H9 (cell line): ENCODE data around the gene CNTF. TPM values are rescaled to one million over a fixed set of nuclear protein-coding genes. Genes with fewer than 3 reads are reported as not detected.

ENCODE experiments used
- DNase-seq: peaks from one replicate; pipeline ENCODE4 v3.0.0-alpha.2; 2017
- H2AFZ ChIP-seq: one replicate; pipeline ENCODE4 v1.6.1; 2013; ENCODE audit warnings: mild to moderate bottlenecking, low read length, control low read depth, moderate library complexity
- H2AK5ac ChIP-seq: 2 replicates; pipeline ENCODE4 v1.6.1; 2013; ENCODE audit warnings: low read length, control low read depth, mixed read lengths; ENCODE audit not compliant: insufficient read length
- H2BK120ac ChIP-seq: one replicate; pipeline ENCODE4 v1.6.1; 2013; ENCODE audit warnings: low read depth, mild to moderate bottlenecking, low read length, control low read depth, inconsistent platforms; ENCODE audit not compliant: poor library complexity, severe bottlenecking
- H2BK12ac ChIP-seq: 2 replicates; pipeline ENCODE4 v1.6.1; 2013; ENCODE audit warnings: low read length, control low read depth, mixed read lengths, low read depth; ENCODE audit not compliant: insufficient read length
- H2BK15ac ChIP-seq: 2 replicates; pipeline ENCODE4 v1.6.1; 2013; ENCODE audit warnings: low read depth, low read length, control low read depth
- H2BK20ac ChIP-seq: one replicate; pipeline ENCODE4 v1.6.1; 2013; ENCODE audit warnings: low read depth, mild to moderate bottlenecking, low read length, control low read depth, inconsistent platforms; ENCODE audit not compliant: poor library complexity, severe bottlenecking
- H2BK5ac ChIP-seq: 2 replicates; pipeline ENCODE4 v1.6.1; 2013; ENCODE audit warnings: low read length, control low read depth, mixed read lengths; ENCODE audit not compliant: insufficient read length
- H3K14ac ChIP-seq: 2 replicates; pipeline ENCODE4 v1.6.1; 2013; ENCODE audit warnings: low read length, control low read depth; ENCODE audit not compliant: insufficient read depth
- H3K18ac ChIP-seq: 2 replicates; pipeline ENCODE4 v1.6.1; 2013; ENCODE audit warnings: low read depth, mild to moderate bottlenecking, mixed read lengths, low read length, control low read depth; ENCODE audit not compliant: insufficient read length
- H3K23ac ChIP-seq: 2 replicates; pipeline ENCODE4 v1.6.1; 2013; ENCODE audit warnings: low read length, control low read depth, mixed read lengths, low read depth; ENCODE audit not compliant: insufficient read length
- H3K23me2 ChIP-seq: 2 replicates; pipeline ENCODE4 v1.6.1; 2013; ENCODE audit warnings: low read depth, mild to moderate bottlenecking, mixed read lengths, low read length, control low read depth; ENCODE audit not compliant: insufficient read length, poor library complexity, severe bottlenecking
- H3K27ac ChIP-seq: 2 replicates; pipeline ENCODE4 v1.5.1; 2013; ENCODE audit warnings: low read length, control low read depth, mixed read lengths, low read depth; ENCODE audit not compliant: insufficient read length
- H3K27me3 ChIP-seq: 2 replicates; pipeline ENCODE4 v1.6.1; 2013; ENCODE audit warnings: low read length, control low read depth, inconsistent platforms; ENCODE audit not compliant: insufficient read depth
- H3K4ac ChIP-seq: 2 replicates; pipeline ENCODE4 v1.6.1; 2013; ENCODE audit warnings: low read depth, mild to moderate bottlenecking, control low read depth, inconsistent platforms, low read length, moderate library complexity
- H3K4me1 ChIP-seq: 2 replicates; pipeline ENCODE4 v1.6.1; 2013; ENCODE audit warnings: low read length, control low read depth, inconsistent platforms; ENCODE audit not compliant: insufficient read depth
- H3K4me2 ChIP-seq: 2 replicates; pipeline ENCODE4 v1.6.1; 2013; ENCODE audit warnings: low read length, control low read depth, mixed read lengths; ENCODE audit not compliant: insufficient read length, insufficient read depth
- H3K56ac ChIP-seq: 2 replicates; pipeline ENCODE4 v1.6.1; 2013; ENCODE audit warnings: low read depth, mild to moderate bottlenecking, mixed read lengths, low read length, control low read depth; ENCODE audit not compliant: insufficient read length
- H3K79me1 ChIP-seq: 2 replicates; pipeline ENCODE4 v1.6.1; 2013; ENCODE audit warnings: low read depth, mild to moderate bottlenecking, moderate library complexity, low read length, control low read depth, inconsistent platforms; ENCODE audit not compliant: insufficient read depth, poor library complexity, severe bottlenecking
- H3K79me2 ChIP-seq: 2 replicates; pipeline ENCODE4 v1.6.1; 2013; ENCODE audit warnings: low read length, control low read depth, inconsistent platforms; ENCODE audit not compliant: insufficient read depth
- H3K9ac ChIP-seq: 2 replicates; pipeline ENCODE4 v1.6.1; 2013; ENCODE audit warnings: low read length, control low read depth, mixed read lengths; ENCODE audit not compliant: insufficient read length; ENCODE audit errors: extremely low read depth
- H3K9me3 ChIP-seq: one replicate; pipeline ENCODE4 v1.6.1; 2013; ENCODE audit warnings: low read depth, low read length, inconsistent platforms; ENCODE audit not compliant: control insufficient read depth
- H3T11ph ChIP-seq: one replicate; pipeline ENCODE4 v1.6.1; 2013; ENCODE audit warnings: mild to moderate bottlenecking, low read length, control low read depth, inconsistent platforms
- H4K20me1 ChIP-seq: one replicate; pipeline ENCODE4 v1.6.1; 2013; ENCODE audit not compliant: control insufficient read depth, insufficient read length, insufficient read depth
- H4K5ac ChIP-seq: 2 replicates; pipeline ENCODE4 v1.6.1; 2013; ENCODE audit warnings: low read depth, mild to moderate bottlenecking, mixed read lengths, low read length, control low read depth; ENCODE audit not compliant: insufficient read length
- H4K8ac ChIP-seq: replicated peaks from 2 replicates; pipeline ENCODE4 v1.6.1; 2013; ENCODE audit warnings: low read length, control low read depth, mixed read lengths, low read depth; ENCODE audit not compliant: insufficient read length
- H4K91ac ChIP-seq: 2 replicates; pipeline ENCODE4 v1.6.1; 2013; ENCODE audit warnings: low read depth, mild to moderate bottlenecking, moderate library complexity, mixed read lengths, low read length, control low read depth; ENCODE audit not compliant: insufficient read length
- H3K27ac Mint-ChIP-seq, 3 experiments: 2 replicates in 2 of 3; 3 replicates in 1 of 3; pipeline ENCODE4 v1.8.0; 2020 to 2021; ENCODE audit warnings: mixed read lengths in 3 of 3, mild to moderate bottlenecking in 1 of 3, moderate library complexity in 1 of 3
- H3K27me3 Mint-ChIP-seq: 2 replicates; pipeline ENCODE4 v1.8.0; 2021; ENCODE audit warnings: low read depth, mild to moderate bottlenecking, moderate library complexity, mixed read lengths
- H3K36me3 Mint-ChIP-seq, 3 experiments: 2 replicates in 2 of 3; 3 replicates in 1 of 3; pipeline ENCODE4 v1.8.0; 2020 to 2021; ENCODE audit warnings: low read depth in 3 of 3, mixed read lengths in 3 of 3; ENCODE audit not compliant: insufficient read depth in 1 of 3
- H3K4me1 Mint-ChIP-seq, 2 experiments: 2 replicates each; pipeline ENCODE4 v1.8.0; 2020; ENCODE audit warnings: mixed read lengths in 2 of 2
- H3K4me3 Mint-ChIP-seq, 2 experiments: 2 replicates in 1 of 2; 3 replicates in 1 of 2; pipeline ENCODE4 v1.8.0; 2020 to 2021; ENCODE audit warnings: mild to moderate bottlenecking in 2 of 2, mixed read lengths in 2 of 2, moderate library complexity in 1 of 2
- H3K9me3 Mint-ChIP-seq, 2 experiments: 2 replicates in 1 of 2; 3 replicates in 1 of 2; pipeline ENCODE4 v1.8.0; 2020; ENCODE audit warnings: mild to moderate bottlenecking in 2 of 2, mixed read lengths in 2 of 2, moderate library complexity in 1 of 2
- total RNA-seq: library from RNA; stranded (reverse); gene quantifications from 2 replicates; pipeline ENCODE4 v1.2.1, GENCODE V29; 2021
- TF ChIP-seq, protein P1 (sequence below): fragments of 200-600 bp; sonication (generic); conservative IDR thresholded peaks from 3 replicates; pipeline ENCODE4 v1.8.0; 2021; ENCODE audit warnings: antibody characterized with exemption, mild to moderate bottlenecking

Gene CNTF
- total RNA-seq, 1 experiment from 2014 or later = 3.5 TPM

GRCh38 chr11:58649623-58650022 is 27.2 kb downstream of the CNTF start:
- no peak overlapping the region for H3K56ac ChIP-seq
- H2BK12ac ChIP-seq = no peak overlapping the region
- H3K18ac ChIP-seq = no peak overlapping the region
- no peak overlapping the region for H2BK15ac ChIP-seq
- H4K20me1 ChIP-seq = no peaks in the 10 kb centered on the region
- Mint-ChIP-seq H3K27me3 (no peaks in the 10 kb centered on the region; the same call in 1 of the 2 replicates), H3K27ac (no peak overlapping the region), H3K36me3 (peaks cover 7 to 10% (median 8%) of the 10 kb centered on the region in 3 experiments; a peak in 5 of 7 replicates), H3K4me3 (no peak overlapping the region), H3K9me3 (peaks cover 28 to 35% of the 10 kb centered on the region in 2 experiments), H3K4me1 (peaks cover 26 to 34% of the 10 kb centered on the region in 2 experiments)
- no peak overlapping the region for H4K8ac ChIP-seq
- TF ChIP-seq, protein P1, sequence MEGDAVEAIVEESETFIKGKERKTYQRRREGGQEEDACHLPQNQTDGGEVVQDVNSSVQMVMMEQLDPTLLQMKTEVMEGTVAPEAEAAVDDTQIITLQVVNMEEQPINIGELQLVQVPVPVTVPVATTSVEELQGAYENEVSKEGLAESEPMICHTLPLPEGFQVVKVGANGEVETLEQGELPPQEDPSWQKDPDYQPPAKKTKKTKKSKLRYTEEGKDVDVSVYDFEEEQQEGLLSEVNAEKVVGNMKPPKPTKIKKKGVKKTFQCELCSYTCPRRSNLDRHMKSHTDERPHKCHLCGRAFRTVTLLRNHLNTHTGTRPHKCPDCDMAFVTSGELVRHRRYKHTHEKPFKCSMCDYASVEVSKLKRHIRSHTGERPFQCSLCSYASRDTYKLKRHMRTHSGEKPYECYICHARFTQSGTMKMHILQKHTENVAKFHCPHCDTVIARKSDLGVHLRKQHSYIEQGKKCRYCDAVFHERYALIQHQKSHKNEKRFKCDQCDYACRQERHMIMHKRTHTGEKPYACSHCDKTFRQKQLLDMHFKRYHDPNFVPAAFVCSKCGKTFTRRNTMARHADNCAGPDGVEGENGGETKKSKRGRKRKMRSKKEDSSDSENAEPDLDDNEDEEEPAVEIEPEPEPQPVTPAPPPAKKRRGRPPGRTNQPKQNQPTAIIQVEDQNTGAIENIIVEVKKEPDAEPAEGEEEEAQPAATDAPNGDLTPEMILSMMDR = no peak
- no peak overlapping the region for H2BK20ac ChIP-seq
- no peak overlapping the region for H3K4ac ChIP-seq
- no peak overlapping the region for H3T11ph ChIP-seq
- no peak overlapping the region for H3K9ac ChIP-seq
- H4K5ac ChIP-seq = no peak overlapping the region
- H3K14ac ChIP-seq = no peak overlapping the region
- no peaks in the 10 kb centered on the region for H3K79me1 ChIP-seq
- no peaks in the 10 kb centered on the region for H3K79me2 ChIP-seq
- H3K23ac ChIP-seq = no peak overlapping the region
- H3K23me2 ChIP-seq = no peaks in the 10 kb centered on the region
- H2BK120ac ChIP-seq = no peak overlapping the region
- H3K27me3 ChIP-seq = no peaks in the 10 kb centered on the region
- H4K91ac ChIP-seq = no peak overlapping the region
- H2BK5ac ChIP-seq = no peak overlapping the region
- H2AFZ ChIP-seq = no peak overlapping the region
- H3K4me2 ChIP-seq = no peak overlapping the region
- no peak for DNase-seq
- no peak overlapping the region for H3K27ac ChIP-seq
- no peaks in the 10 kb centered on the region for H3K4me1 ChIP-seq
- no peak overlapping the region for H2AK5ac ChIP-seq
- H3K9me3 ChIP-seq = peaks cover 22% of the 10 kb centered on the region
